T-helper 2 cell treated with Interferon-gamma antibody and Interleukin-4, amounts not matched to agents 100 ng/mL and 5 ng/mL, for 36 hours (primary cell): Measurements from ENCODE around the gene DLG2. TPM values are rescaled to one million over a fixed set of nuclear protein-coding genes. Genes with fewer than 3 reads are reported as not detected.

Experiments used
- intact Hi-C: fragments of 100-400 bp; cut with micrococcal nuclease; formaldehyde crosslinking; loops from one replicate; pipeline ENCODE4 v1.15.1; 2023
- total RNA-seq: library from RNA; stranded (reverse); gene quantifications from 2 replicates; pipeline ENCODE4 v1.2.3, GENCODE V29; 2022

DLG2 gene
- total RNA-seq, 1 donor from 2014 or later: 1.0 TPM

GRCh38 chr11:84524422-84525051, 1102.6 kb downstream of the DLG2 start:
- intact Hi-C loops: no loop called here

GRCh38 chr11:84522331-84522730, 1104.8 kb downstream of the DLG2 start:
- intact Hi-C loops: no loop called here

- intact Hi-C loops: no loop called here
Measured at GRCh38 chr11:84518631-84519183, 1108.4 kb downstream of the DLG2 start.

- intact Hi-C loops: no loop called here
Measured at GRCh38 chr11:84514436-84514835, 1112.7 kb downstream of the DLG2 start.

- intact Hi-C loops: no loop called here
Measured at GRCh38 chr11:84503503-84503902, 1123.6 kb downstream of the DLG2 start.

GRCh38 chr11:84501750-84502149, 1125.4 kb downstream of the DLG2 start:
- intact Hi-C loops: no loop called here

- intact Hi-C loops: no loop called here
Measured at GRCh38 chr11:84497981-84498411, 1129.1 kb downstream of the DLG2 start.

GRCh38 chr11:84497181-84497580, 1130.0 kb downstream of the DLG2 start:
- intact Hi-C loops: no loop called here

- intact Hi-C loops: no loop called here
Measured at GRCh38 chr11:84496122-84496521, 1131.0 kb downstream of the DLG2 start.

- intact Hi-C loops: no loop called here
Measured at GRCh38 chr11:84480131-84480530, 1147.0 kb downstream of the DLG2 start.

GRCh38 chr11:84476581-84476980, 1150.6 kb downstream of the DLG2 start:
- intact Hi-C loops: no loop called here

- intact Hi-C loops: no loop called here
Measured at GRCh38 chr11:84471501-84471900, 1155.6 kb downstream of the DLG2 start.

- intact Hi-C loops: no loop called here
Measured at GRCh38 chr11:84468235-84468634, 1158.9 kb downstream of the DLG2 start.

- intact Hi-C loops: no loop called here
Measured at GRCh38 chr11:84465040-84465439, 1162.1 kb downstream of the DLG2 start.

GRCh38 chr11:84455691-84456090, 1171.5 kb downstream of the DLG2 start:
- intact Hi-C loops: no loop called here

- intact Hi-C loops: no loop called here
Measured at GRCh38 chr11:84452211-84452610, 1174.9 kb downstream of the DLG2 start.

GRCh38 chr11:84438565-84438964, 1188.6 kb downstream of the DLG2 start:
- intact Hi-C loops: no loop called here

- intact Hi-C loops: no loop called here
Measured at GRCh38 chr11:84437071-84437980, 1189.8 kb downstream of the DLG2 start.

- intact Hi-C loops: no loop called here
Measured at GRCh38 chr11:84430661-84431060, 1196.5 kb downstream of the DLG2 start.

GRCh38 chr11:84425673-84426072, 1201.5 kb downstream of the DLG2 start:
- intact Hi-C loops: no loop called here

- intact Hi-C loops: no loop called here
Measured at GRCh38 chr11:84420271-84420670, 1206.9 kb downstream of the DLG2 start.

- intact Hi-C loops: no loop called here
Measured at GRCh38 chr11:84419616-84420015, 1207.5 kb downstream of the DLG2 start.
